ENCODE results near the gene NELFA. TPM values are rescaled to one million over a fixed set of nuclear protein-coding genes. Genes with fewer than 3 reads are reported as not detected.

The NELFA gene
- total and polyA plus RNA-seq, 10 of the 15 experiments (the other 5 are each of a cell fraction or from before 2014, with no cell fraction given) = 0.39 to 38.6 (median 16.7) TPM

- Histone ChIP-seq H3K4me3 (no peak overlapping the region), H3K36me3 (ENCODE audit: control insufficient read depth in 2 of 2, insufficient read depth in 2 of 2, low read length in 1 of 2) (no peaks in the 10 kb centered on the region), H4K20me1 (ENCODE audit: control insufficient read depth, insufficient read depth) (no peaks in the 10 kb centered on the region), H3K4me1 (ENCODE audit: control insufficient read depth, insufficient read depth, low read length) (peaks cover 3% of the 10 kb centered on the region; the same call in 1 of the 2 replicates), H3K9me3 (replicated peaks; ENCODE audit: control insufficient read depth, insufficient read depth, low read length) (no peaks in the 10 kb centered on the region), H2AFZ (ENCODE audit: control insufficient read depth, low read depth, low read length) (no peak overlapping the region), H3K9ac (ENCODE audit: control insufficient read depth, insufficient read depth, low read length) (no peak overlapping the region), H3K4me2 (ENCODE audit: control insufficient read depth, insufficient read depth) (no peak overlapping the region), H3K79me2 (ENCODE audit: control insufficient read depth, insufficient read depth, low read length) (no peaks in the 10 kb centered on the region), H3K27ac (ENCODE audit: control insufficient read depth, insufficient read depth) (no peak overlapping the region), H3K27me3 (replicated peaks in 1 of 2; ENCODE audit: control insufficient read depth in 2 of 2, insufficient read depth in 2 of 2, low read length in 1 of 2) (no peaks in the 10 kb centered on the region; a peak in 1 of 4 replicates)
- FAIRE-seq = no peak
- ChIA-PET RAD21 (ENCODE audit: unreplicated experiment) (no interaction called here), POLR2A (no interaction called here), SMC1A (ENCODE audit: uncharacterized antibody, unreplicated experiment) (no interaction called here), CTCF (no interaction called here)
- no peak for DNase-seq (ENCODE audit: low read depth, low spot score)
- in situ Hi-C loops (cut with MboI) (no loop called here), intact Hi-C loops (cut with micrococcal nuclease; ENCODE audit: unreplicated experiment) (no loop called here)
- BruUV-seq (replicated peaks) = no TSS peak
- TF ChIP-seq ZNF274 (IDR thresholded peaks at IDR 0.05; ENCODE audit: insufficient read depth, insufficient read length) = no peak
- TF ChIP-seq CREM (IDR thresholded peaks at IDR 0.05; ENCODE audit: low read depth) = no peak
- TF ChIP-seq, protein P1, sequence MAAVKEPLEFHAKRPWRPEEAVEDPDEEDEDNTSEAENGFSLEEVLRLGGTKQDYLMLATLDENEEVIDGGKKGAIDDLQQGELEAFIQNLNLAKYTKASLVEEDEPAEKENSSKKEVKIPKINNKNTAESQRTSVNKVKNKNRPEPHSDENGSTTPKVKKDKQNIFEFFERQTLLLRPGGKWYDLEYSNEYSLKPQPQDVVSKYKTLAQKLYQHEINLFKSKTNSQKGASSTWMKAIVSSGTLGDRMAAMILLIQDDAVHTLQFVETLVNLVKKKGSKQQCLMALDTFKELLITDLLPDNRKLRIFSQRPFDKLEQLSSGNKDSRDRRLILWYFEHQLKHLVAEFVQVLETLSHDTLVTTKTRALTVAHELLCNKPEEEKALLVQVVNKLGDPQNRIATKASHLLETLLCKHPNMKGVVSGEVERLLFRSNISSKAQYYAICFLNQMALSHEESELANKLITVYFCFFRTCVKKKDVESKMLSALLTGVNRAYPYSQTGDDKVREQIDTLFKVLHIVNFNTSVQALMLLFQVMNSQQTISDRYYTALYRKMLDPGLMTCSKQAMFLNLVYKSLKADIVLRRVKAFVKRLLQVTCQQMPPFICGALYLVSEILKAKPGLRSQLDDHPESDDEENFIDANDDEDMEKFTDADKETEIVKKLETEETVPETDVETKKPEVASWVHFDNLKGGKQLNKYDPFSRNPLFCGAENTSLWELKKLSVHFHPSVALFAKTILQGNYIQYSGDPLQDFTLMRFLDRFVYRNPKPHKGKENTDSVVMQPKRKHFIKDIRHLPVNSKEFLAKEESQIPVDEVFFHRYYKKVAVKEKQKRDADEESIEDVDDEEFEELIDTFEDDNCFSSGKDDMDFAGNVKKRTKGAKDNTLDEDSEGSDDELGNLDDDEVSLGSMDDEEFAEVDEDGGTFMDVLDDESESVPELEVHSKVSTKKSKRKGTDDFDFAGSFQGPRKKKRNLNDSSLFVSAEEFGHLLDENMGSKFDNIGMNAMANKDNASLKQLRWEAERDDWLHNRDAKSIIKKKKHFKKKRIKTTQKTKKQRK (IDR thresholded peaks at IDR 0.05; ENCODE audit: low read depth, low read length) = no peak
- no peak for TF ChIP-seq TCF12 (IDR thresholded peaks at IDR 0.05; ENCODE audit: low read depth, low read length)
- no peak for TF ChIP-seq SMAD5 (IDR thresholded peaks at IDR 0.05; ENCODE audit: low read depth)
- TF ChIP-seq NFYA (IDR thresholded peaks at IDR 0.05; ENCODE audit: borderline replicate concordance, low read depth, low read length) = no peak
- no peak for TF ChIP-seq SP1 (IDR thresholded peaks at IDR 0.05; ENCODE audit: low read depth, low read length)
- ATAC-seq = no peak
- 58% methylated on average over 22 of the region's 57 CpGs for WGBS (ENCODE audit: insufficient coverage, insufficient replicate concordance, low lambda C conversion rate, missing lambda C conversion rate)
These were observed 38.4 kb upstream of the NELFA start for GRCh38 chr4:2047031-2047660.

Data from GM12878 (cell line).